K562 (cell line): ENCODE measurements around the gene TRAF7.

Experiments used
- BHLHE40 ChIP-seq: IDR thresholded peaks from 2 replicates; pipeline ENCODE4 v1.6.1; 2011; ENCODE audit warnings: low read length, improper control_type of control experiment
- ETV6 ChIP-seq, 3 experiments: fragments of 150-350 bp in 1 of 3; sonication (generic) in 1 of 3; formaldehyde crosslinking in 1 of 3; IDR thresholded peaks; 2 replicates each; pipeline versions ENCODE4 v1.6.1 to v1.8.0; 2014 to 2022; ENCODE audit warnings: borderline replicate concordance in 2 of 3, low read depth in 2 of 3, antibody characterized with exemption in 1 of 3, low read length in 1 of 3, mild to moderate bottlenecking in 1 of 3, missing genetic modification reagents in 1 of 3
- IRF2 ChIP-seq: sonication (generic); formaldehyde crosslinking; IDR thresholded peaks from 2 replicates; pipeline ENCODE4 v1.8.1; 2022; ENCODE audit warnings: mild to moderate bottlenecking, missing genetic modification reagents
- POLR2A ChIP-seq: fragments of 450-650 bp; conservative IDR thresholded peaks from 2 replicates; pipeline ENCODE4 v1.6.1; 2016
- RFX5 ChIP-seq: IDR thresholded peaks from 2 replicates; pipeline ENCODE4 v1.6.1; 2011; ENCODE audit warnings: low read depth, mild to moderate bottlenecking, improper control_type of control experiment, low read length
- SP2 ChIP-seq: IDR thresholded peaks from 2 replicates; pipeline ENCODE4 v1.6.1; 2011; ENCODE audit warnings: mild to moderate bottlenecking, low read depth, low read length, moderate library complexity; ENCODE audit not compliant: poor library complexity, severe bottlenecking; ENCODE audit errors: extremely low read depth
- TF ChIP-seq, protein P1 (sequence below): fragments of 250-450 bp; sonication (Bioruptor Pico); IDR thresholded peaks from 2 replicates; pipeline ENCODE4 v1.8.0; 2022; ENCODE audit warnings: moderate library complexity, mild to moderate bottlenecking, inconsistent platforms

DNA sequence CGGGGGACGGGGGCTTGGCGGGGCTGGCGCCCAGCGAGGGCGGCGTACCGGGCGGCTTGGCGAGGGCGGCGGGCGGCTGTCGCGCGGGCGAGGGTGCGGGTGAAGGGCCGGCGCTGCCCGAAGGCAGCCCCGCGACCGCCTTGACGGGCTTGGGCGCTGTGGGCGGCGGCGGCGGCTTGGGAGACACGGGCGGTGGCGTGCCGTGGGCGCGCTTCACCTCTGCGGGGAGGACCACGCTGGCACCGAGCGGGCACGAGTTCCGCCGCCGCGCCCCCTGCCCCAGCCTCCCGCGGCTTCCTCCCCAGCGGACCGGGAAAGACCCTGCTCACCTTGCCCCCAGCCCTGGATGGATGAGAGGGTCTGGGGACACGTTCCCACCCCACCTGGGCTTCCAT lies 23.5 kb downstream of the TRAF7 start:
- TF ChIP-seq ETV6 (IDR thresholded peaks at IDR 0.05; ENCODE audit: borderline replicate concordance in 1 of 2, low read depth in 2 of 2, low read length in 1 of 2), result no peak
- no peak for TF ChIP-seq ETV6 (CRISPR knock-in tag; IDR thresholded peaks at IDR 0.05; ENCODE audit: borderline replicate concordance)
- TF ChIP-seq BHLHE40, result no peak
- no peak for TF ChIP-seq SP2
- TF ChIP-seq IRF2, result no peak
- TF ChIP-seq RFX5, result no peak
- TF ChIP-seq, protein P1, sequence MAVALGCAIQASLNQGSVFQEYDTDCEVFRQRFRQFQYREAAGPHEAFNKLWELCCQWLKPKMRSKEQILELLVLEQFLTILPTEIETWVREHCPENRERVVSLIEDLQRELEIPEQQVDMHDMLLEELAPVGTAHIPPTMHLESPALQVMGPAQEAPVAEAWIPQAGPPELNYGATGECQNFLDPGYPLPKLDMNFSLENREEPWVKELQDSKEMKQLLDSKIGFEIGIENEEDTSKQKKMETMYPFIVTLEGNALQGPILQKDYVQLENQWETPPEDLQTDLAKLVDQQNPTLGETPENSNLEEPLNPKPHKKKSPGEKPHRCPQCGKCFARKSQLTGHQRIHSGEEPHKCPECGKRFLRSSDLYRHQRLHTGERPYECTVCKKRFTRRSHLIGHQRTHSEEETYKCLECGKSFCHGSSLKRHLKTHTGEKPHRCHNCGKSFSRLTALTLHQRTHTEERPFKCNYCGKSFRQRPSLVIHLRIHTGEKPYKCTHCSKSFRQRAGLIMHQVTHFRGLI (CRISPR knock-in tag), result no peak
- TF ChIP-seq POLR2A, result no peak
